Measurements from ENCODE around the gene KRT33A. TPM values are rescaled to one million over a fixed set of nuclear protein-coding genes. Genes with fewer than 3 reads are reported as not detected.

The KRT33A gene
- total RNA-seq, 2 donors from 2014 or later: not detected

GRCh38 chr17:41307647-41308046, 43.0 kb downstream of the KRT33A start:
- Histone ChIP-seq H3K4me3 (no peak overlapping the region), H3K9me3 (no peaks in the 10 kb centered on the region), H3K27me3 (replicated peaks; ENCODE audit: insufficient read depth) (no peaks in the 10 kb centered on the region), H3K4me1 (ENCODE audit: control insufficient read depth in 1 of 2, low read depth in 2 of 2) (peaks cover 0 to 9% of the 10 kb centered on the region in 2 donors), H3K36me3 (no peaks in the 10 kb centered on the region), H3K27ac (no peak overlapping the region)
- TF ChIP-seq CTCF (IDR thresholded peaks at IDR 0.05): no peak
- DNase-seq (ENCODE audit: low spot score) (no peak), ATAC-seq (ENCODE audit: insufficient number of reproducible peaks, low FRiP score, low read depth) (no peak)

GRCh38 chr17:41304091-41304490, 46.5 kb downstream of the KRT33A start:
- H3K27me3 ChIP-seq (replicated peaks; ENCODE audit: insufficient read depth): no peaks in the 10 kb centered on the region
- H3K4me1 ChIP-seq (ENCODE audit: control insufficient read depth in 1 of 2, low read depth in 2 of 2): peaks cover 0 to 9% of the 10 kb centered on the region in 2 donors
- H3K4me3 ChIP-seq: no peak overlapping the region
- H3K27ac ChIP-seq: no peak overlapping the region
- ATAC-seq (ENCODE audit: insufficient number of reproducible peaks, low FRiP score, low read depth): no peak
- H3K36me3 ChIP-seq: no peaks in the 10 kb centered on the region
- DNase-seq (ENCODE audit: low spot score): no peak
- H3K9me3 ChIP-seq: no peaks in the 10 kb centered on the region
- TF ChIP-seq CTCF (IDR thresholded peaks at IDR 0.05): no peak

DNA sequence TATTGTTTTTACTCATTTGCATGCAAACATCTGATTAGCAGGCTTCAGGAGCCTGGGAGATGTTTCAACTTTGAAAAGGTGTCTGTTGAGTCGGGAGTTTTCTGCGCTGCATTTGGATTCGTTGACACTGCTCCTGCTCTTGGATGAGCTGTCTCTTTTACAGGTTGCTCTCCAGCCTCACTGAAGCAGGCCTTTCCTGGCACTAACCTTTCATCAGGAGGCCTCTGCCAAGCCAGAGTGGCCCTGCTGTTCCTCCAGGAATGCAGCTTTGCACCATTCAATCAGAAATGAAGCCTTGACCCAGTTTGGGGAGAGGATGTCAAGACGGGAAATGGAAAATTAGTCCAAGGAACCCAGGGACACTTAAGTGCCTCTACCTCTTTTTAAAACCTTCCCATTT, 47.6 kb downstream of the KRT33A start:
- Histone ChIP-seq H3K4me1 (ENCODE audit: control insufficient read depth in 1 of 2, low read depth in 2 of 2) (peaks cover 0 to under 1% of the 10 kb centered on the region in 2 donors), H3K4me3 (no peak overlapping the region), H3K27ac (no peak overlapping the region), H3K27me3 (replicated peaks; ENCODE audit: insufficient read depth) (no peaks in the 10 kb centered on the region), H3K9me3 (no peaks in the 10 kb centered on the region), H3K36me3 (no peaks in the 10 kb centered on the region)
- TF ChIP-seq CTCF (IDR thresholded peaks at IDR 0.05): no peak
- no peak for DNase-seq (ENCODE audit: low spot score)
- no peak for ATAC-seq (ENCODE audit: insufficient number of reproducible peaks, low FRiP score, low read depth)

- H3K4me1 ChIP-seq (ENCODE audit: control insufficient read depth in 1 of 2, low read depth in 2 of 2): no peaks in the 10 kb centered on the region
- no peak for ATAC-seq (ENCODE audit: insufficient number of reproducible peaks, low FRiP score, low read depth)
- no peaks in the 10 kb centered on the region for H3K9me3 ChIP-seq
- TF ChIP-seq CTCF (IDR thresholded peaks at IDR 0.05): no peak
- no peak within 1 kb of the TSS for H3K27ac ChIP-seq
- no peaks in the 10 kb centered on the region for H3K36me3 ChIP-seq
- DNase-seq (ENCODE audit: low spot score): no peak
- H3K4me3 ChIP-seq: no peak within 1 kb of the TSS
- no peaks in the 10 kb centered on the region for H3K27me3 ChIP-seq (replicated peaks; ENCODE audit: insufficient read depth)
Measured at GRCh38 chr17:41301916-41302901, 48.4 kb downstream of the KRT33A start, which contains the start of gene KRTAP29-1. KRTAP29-1 (minus strand) TSS chr17:41302851; CDS start chr17:41302851, 0 bp downstream.

DNA sequence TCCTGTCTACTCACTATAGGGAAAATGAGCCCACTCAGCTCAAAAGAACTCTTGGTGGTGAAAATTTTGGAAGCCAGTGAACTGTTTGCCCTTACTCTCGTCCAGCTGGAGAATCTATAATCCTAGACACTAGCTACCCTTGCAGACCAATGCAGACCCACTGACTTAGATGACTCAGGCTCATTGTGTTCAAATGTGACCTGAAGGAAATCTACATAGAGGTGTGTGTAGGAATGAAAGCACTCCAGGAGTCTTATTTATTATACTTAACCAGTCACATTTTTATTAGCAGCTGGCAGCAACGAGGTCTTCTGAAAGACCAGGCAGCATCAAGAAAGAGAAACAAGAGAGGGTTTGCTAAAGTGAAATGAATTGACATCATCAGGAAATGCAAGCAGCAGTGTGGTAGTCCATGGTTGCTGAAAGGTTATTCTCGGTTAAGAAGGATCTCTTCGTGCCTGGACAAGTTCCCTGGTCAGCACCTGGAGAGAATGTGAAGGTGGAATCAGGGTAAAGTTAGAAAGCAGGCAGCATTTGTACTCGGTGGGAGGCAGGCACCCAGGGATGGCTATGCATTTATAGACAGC, 49.3 kb downstream of the KRT33A start:
- no peak for ATAC-seq (ENCODE audit: insufficient number of reproducible peaks, low FRiP score, low read depth)
- Histone ChIP-seq H3K9me3 (no peaks in the 10 kb centered on the region), H3K27ac (no peak overlapping the region), H3K4me1 (ENCODE audit: control insufficient read depth in 1 of 2, low read depth in 2 of 2) (no peaks in the 10 kb centered on the region), H3K4me3 (no peak overlapping the region), H3K27me3 (replicated peaks; ENCODE audit: insufficient read depth) (no peaks in the 10 kb centered on the region), H3K36me3 (no peaks in the 10 kb centered on the region)
- no peak for DNase-seq (ENCODE audit: low spot score)
- TF ChIP-seq CTCF (IDR thresholded peaks at IDR 0.05): no peak

All from thoracic aorta (tissue), 2 donors.